ENCODE measurements around the gene PCYOX1L. TPM values are rescaled to one million over a fixed set of nuclear protein-coding genes. Genes with fewer than 3 reads are reported as not detected.
A peak's percentile ranks its signal among the peaks of the same experiment; 100 is the strongest.

The PCYOX1L gene
- total and polyA plus RNA-seq, 9 of the 15 experiments (the other 6 are each of a cell fraction or from before 2014, with no cell fraction given): 2.3 to 17.9 (median 6.0) TPM

DNA sequence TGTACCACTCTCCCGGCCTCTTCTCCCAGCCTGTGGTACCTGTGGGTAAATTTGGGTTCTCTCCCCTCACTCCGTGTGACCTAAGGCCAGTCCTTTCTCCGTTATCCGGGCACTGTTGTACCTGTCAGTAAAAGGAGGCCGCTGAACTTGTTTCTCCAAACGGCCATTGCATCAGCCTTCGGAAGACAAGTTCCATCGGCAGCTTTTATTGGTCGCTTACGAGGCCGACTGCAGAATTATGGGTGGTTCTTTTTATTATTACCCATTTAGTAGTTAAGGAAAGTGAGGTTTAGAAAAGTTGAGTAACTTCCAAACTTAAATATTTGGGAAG lies 12.0 kb upstream of the PCYOX1L start (continued):
- TF ChIP-seq, protein P1, sequence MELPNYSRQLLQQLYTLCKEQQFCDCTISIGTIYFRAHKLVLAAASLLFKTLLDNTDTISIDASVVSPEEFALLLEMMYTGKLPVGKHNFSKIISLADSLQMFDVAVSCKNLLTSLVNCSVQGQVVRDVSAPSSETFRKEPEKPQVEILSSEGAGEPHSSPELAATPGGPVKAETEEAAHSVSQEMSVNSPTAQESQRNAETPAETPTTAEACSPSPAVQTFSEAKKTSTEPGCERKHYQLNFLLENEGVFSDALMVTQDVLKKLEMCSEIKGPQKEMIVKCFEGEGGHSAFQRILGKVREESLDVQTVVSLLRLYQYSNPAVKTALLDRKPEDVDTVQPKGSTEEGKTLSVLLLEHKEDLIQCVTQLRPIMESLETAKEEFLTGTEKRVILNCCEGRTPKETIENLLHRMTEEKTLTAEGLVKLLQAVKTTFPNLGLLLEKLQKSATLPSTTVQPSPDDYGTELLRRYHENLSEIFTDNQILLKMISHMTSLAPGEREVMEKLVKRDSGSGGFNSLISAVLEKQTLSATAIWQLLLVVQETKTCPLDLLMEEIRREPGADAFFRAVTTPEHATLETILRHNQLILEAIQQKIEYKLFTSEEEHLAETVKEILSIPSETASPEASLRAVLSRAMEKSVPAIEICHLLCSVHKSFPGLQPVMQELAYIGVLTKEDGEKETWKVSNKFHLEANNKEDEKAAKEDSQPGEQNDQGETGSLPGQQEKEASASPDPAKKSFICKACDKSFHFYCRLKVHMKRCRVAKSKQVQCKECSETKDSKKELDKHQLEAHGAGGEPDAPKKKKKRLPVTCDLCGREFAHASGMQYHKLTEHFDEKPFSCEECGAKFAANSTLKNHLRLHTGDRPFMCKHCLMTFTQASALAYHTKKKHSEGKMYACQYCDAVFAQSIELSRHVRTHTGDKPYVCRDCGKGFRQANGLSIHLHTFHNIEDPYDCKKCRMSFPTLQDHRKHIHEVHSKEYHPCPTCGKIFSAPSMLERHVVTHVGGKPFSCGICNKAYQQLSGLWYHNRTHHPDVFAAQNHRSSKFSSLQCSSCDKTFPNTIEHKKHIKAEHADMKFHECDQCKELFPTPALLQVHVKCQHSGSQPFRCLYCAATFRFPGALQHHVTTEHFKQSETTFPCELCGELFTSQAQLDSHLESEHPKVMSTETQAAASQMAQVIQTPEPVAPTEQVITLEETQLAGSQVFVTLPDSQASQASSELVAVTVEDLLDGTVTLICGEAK (IDR thresholded peaks at IDR 0.05): no peak
- TF ChIP-seq, protein P1 (CRISPR knock-in tag; IDR thresholded peaks at IDR 0.05): 0 out of 2 replicates have a peak, but pooled peaks have one; percentile 31
- TF ChIP-seq, protein P2, sequence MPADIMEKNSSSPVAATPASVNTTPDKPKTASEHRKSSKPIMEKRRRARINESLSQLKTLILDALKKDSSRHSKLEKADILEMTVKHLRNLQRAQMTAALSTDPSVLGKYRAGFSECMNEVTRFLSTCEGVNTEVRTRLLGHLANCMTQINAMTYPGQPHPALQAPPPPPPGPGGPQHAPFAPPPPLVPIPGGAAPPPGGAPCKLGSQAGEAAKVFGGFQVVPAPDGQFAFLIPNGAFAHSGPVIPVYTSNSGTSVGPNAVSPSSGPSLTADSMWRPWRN (IDR thresholded peaks at IDR 0.05; ENCODE audit: low read depth): no peak
- TF ChIP-seq, protein P3, sequence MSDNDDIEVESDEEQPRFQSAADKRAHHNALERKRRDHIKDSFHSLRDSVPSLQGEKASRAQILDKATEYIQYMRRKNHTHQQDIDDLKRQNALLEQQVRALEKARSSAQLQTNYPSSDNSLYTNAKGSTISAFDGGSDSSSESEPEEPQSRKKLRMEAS (CRISPR knock-in tag; IDR thresholded peaks at IDR 0.05): no peak
- TF ChIP-seq TEAD2 (tag; IDR thresholded peaks at IDR 0.05): no peak
- TF ChIP-seq HDAC3 (IDR thresholded peaks at IDR 0.05; ENCODE audit: borderline replicate concordance, partially characterized antibody): no peak
- TF ChIP-seq, protein P4, sequence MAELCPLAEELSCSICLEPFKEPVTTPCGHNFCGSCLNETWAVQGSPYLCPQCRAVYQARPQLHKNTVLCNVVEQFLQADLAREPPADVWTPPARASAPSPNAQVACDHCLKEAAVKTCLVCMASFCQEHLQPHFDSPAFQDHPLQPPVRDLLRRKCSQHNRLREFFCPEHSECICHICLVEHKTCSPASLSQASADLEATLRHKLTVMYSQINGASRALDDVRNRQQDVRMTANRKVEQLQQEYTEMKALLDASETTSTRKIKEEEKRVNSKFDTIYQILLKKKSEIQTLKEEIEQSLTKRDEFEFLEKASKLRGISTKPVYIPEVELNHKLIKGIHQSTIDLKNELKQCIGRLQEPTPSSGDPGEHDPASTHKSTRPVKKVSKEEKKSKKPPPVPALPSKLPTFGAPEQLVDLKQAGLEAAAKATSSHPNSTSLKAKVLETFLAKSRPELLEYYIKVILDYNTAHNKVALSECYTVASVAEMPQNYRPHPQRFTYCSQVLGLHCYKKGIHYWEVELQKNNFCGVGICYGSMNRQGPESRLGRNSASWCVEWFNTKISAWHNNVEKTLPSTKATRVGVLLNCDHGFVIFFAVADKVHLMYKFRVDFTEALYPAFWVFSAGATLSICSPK (IDR thresholded peaks at IDR 0.05; ENCODE audit: borderline replicate concordance): no peak
- TF ChIP-seq CEBPG (CRISPR knock-in tag; IDR thresholded peaks at IDR 0.05): peak; percentile 85
- TF ChIP-seq CEBPG (tag; conservative IDR thresholded peaks at IDR 0.05 in 1 of 2, IDR thresholded peaks at IDR 0.05 in 1 of 2): peak; percentile 75 to 82
- TF ChIP-seq CREBBP (IDR thresholded peaks at IDR 0.05; ENCODE audit: low read depth, low read length): no peak
- no peak for TF ChIP-seq ZNF507 (tag; conservative IDR thresholded peaks at IDR 0.05)
- TF ChIP-seq, protein P5, sequence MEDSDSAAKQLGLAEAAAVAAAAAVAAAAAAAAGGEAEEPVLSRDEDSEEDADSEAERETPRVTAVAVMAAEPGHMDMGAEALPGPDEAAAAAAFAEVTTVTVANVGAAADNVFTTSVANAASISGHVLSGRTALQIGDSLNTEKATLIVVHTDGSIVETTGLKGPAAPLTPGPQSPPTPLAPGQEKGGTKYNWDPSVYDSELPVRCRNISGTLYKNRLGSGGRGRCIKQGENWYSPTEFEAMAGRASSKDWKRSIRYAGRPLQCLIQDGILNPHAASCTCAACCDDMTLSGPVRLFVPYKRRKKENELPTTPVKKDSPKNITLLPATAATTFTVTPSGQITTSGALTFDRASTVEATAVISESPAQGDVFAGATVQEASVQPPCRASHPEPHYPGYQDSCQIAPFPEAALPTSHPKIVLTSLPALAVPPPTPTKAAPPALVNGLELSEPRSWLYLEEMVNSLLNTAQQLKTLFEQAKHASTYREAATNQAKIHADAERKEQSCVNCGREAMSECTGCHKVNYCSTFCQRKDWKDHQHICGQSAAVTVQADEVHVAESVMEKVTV (CRISPR knock-in tag; IDR thresholded peaks at IDR 0.05): peak; percentile 11; the same call in 1 of the 2 replicates
- TF ChIP-seq SP2 (IDR thresholded peaks at IDR 0.05; ENCODE audit: extremely low read depth, low read depth, low read length, poor library complexity, severe bottlenecking): no peak
- peak; percentile 80; the same call in 1 of the 2 replicates for TF ChIP-seq ZSCAN32 (CRISPR knock-in tag; IDR thresholded peaks at IDR 0.05)
- peak; percentile 60 for TF ChIP-seq CEBPB (tag; IDR thresholded peaks at IDR 0.05)

Measured in K562 (cell line).